ENCODE data around the gene CDK5. TPM values are rescaled to one million over a fixed set of nuclear protein-coding genes. Genes with fewer than 3 reads are reported as not detected.

The CDK5 gene
- polyA plus RNA-seq, 1 donor from 2014 or later, result 88.3 TPM

- Histone ChIP-seq H3K9me3 (ENCODE audit: low read length) (no peaks in the 10 kb centered on the region), H4K20me1 (ENCODE audit: insufficient read depth) (no peaks in the 10 kb centered on the region), H3K79me2 (replicated peaks; ENCODE audit: insufficient read depth, low read length) (no peaks in the 10 kb centered on the region), H3K27ac (ENCODE audit: low read length) (no peak overlapping the region), H3K9ac (ENCODE audit: low read length) (no peak overlapping the region), H3K27me3 (ENCODE audit: insufficient read depth, low read depth, low read length) (no peaks in the 10 kb centered on the region), H3K4me2 (ENCODE audit: low read length) (no peak overlapping the region), H2AFZ (ENCODE audit: low read depth, low read length) (no peak overlapping the region), H3K9me2 (ENCODE audit: insufficient read depth, low read length) (no peaks in the 10 kb centered on the region), H3K36me3 (ENCODE audit: insufficient read depth, low read length) (no peaks in the 10 kb centered on the region), H3K4me3 (ENCODE audit: low read length) (no peak overlapping the region), H3F3A (ENCODE audit: insufficient read depth, low read length, poor library complexity, severe bottlenecking) (no peaks in the 10 kb centered on the region)
- no peak for TF ChIP-seq TAF1 (IDR thresholded peaks at IDR 0.05; ENCODE audit: low read depth)
Observed at GRCh38 chr7:151073990-151074389, 16.3 kb upstream of the CDK5 start.

DNA sequence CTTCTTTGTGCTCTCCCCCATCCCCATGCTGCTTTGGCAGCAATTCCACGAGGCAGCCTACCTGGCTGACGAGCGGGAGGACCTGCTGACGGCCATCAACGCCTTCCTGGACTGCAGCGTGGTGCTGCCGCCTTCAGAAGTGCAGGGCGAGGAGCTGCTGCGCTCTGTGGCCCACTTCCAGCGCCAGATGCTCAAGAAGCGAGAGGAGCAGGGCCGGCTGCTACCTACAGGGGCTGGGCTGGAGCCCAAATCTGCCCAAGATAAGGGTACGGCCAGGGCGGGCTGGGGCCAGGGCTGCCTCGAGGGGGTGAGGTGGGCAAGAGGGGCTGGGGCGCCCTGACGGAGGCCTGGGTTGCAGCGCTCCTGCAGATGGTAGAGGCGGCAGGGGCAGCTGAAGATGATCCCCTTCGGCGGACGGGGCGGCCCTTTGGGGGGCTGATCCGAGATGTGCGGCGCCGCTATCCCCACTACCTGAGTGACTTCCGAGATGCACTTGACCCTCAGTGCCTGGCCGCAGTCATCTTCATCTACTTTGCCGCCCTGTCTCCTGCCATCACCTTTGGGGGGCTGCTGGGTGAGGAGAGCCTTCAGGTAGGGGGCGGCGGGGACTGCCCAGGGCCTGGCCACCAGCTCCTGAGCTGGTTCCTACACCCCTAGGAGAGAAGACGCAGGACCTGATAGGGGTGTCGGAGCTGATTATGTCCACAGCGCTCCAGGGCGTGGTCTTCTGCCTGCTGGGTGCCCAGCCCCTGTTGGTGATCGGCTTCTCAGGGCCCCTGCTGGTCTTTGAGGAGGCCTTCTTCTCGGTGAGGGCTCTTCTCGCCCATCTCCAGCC, 13.6 kb upstream of the CDK5 start:
- H3K27me3 ChIP-seq (ENCODE audit: insufficient read depth, low read depth, low read length), result no peaks in the 10 kb centered on the region
- no peaks in the 10 kb centered on the region for H3K36me3 ChIP-seq (ENCODE audit: insufficient read depth, low read length)
- H3K27ac ChIP-seq (ENCODE audit: low read length), result no peak overlapping the region

More for the DNA sequence above, 13.6 kb upstream of the CDK5 start:
- Histone ChIP-seq H3K4me3 (ENCODE audit: low read length) (no peak overlapping the region), H2AFZ (ENCODE audit: low read depth, low read length) (no peak overlapping the region), H3K79me2 (replicated peaks; ENCODE audit: insufficient read depth, low read length) (no peaks in the 10 kb centered on the region), H3F3A (ENCODE audit: insufficient read depth, low read length, poor library complexity, severe bottlenecking) (no peaks in the 10 kb centered on the region), H3K9me3 (ENCODE audit: low read length) (no peaks in the 10 kb centered on the region), H3K9me2 (ENCODE audit: insufficient read depth, low read length) (no peaks in the 10 kb centered on the region), H3K4me2 (ENCODE audit: low read length) (no peak overlapping the region), H3K9ac (ENCODE audit: low read length) (no peak overlapping the region), H4K20me1 (ENCODE audit: insufficient read depth) (no peaks in the 10 kb centered on the region)
- no peak for TF ChIP-seq POLR2AphosphoS5 (IDR thresholded peaks at IDR 0.05)
- TF ChIP-seq EP300 (conservative IDR thresholded peaks at IDR 0.05; ENCODE audit: poor library complexity, severe bottlenecking), result no peak
- TF ChIP-seq MXI1 (conservative IDR thresholded peaks at IDR 0.05; ENCODE audit: poor library complexity, severe bottlenecking), result no peak
- no peak for TF ChIP-seq SMC3 (conservative IDR thresholded peaks at IDR 0.05; ENCODE audit: poor library complexity)
- TF ChIP-seq REST (IDR thresholded peaks at IDR 0.05; ENCODE audit: borderline replicate concordance), result no peak
- TF ChIP-seq TAF1 (IDR thresholded peaks at IDR 0.05; ENCODE audit: low read depth), result no peak
- TF ChIP-seq CTCF (IDR thresholded peaks at IDR 0.05; ENCODE audit: poor library complexity, severe bottlenecking), result no peak
- TF ChIP-seq RAD21 (conservative IDR thresholded peaks at IDR 0.05), result no peak
- TF ChIP-seq EZH2 (IDR thresholded peaks at IDR 0.05; ENCODE audit: borderline replicate concordance, insufficient read depth, low read length, poor library complexity, severe bottlenecking), result no peak
